ENCODE results near the gene MED10. TPM values are rescaled to one million over a fixed set of nuclear protein-coding genes. Genes with fewer than 3 reads are reported as not detected.

MED10 gene
- polyA plus RNA-seq, 1 donor = 37.1 TPM

DNA sequence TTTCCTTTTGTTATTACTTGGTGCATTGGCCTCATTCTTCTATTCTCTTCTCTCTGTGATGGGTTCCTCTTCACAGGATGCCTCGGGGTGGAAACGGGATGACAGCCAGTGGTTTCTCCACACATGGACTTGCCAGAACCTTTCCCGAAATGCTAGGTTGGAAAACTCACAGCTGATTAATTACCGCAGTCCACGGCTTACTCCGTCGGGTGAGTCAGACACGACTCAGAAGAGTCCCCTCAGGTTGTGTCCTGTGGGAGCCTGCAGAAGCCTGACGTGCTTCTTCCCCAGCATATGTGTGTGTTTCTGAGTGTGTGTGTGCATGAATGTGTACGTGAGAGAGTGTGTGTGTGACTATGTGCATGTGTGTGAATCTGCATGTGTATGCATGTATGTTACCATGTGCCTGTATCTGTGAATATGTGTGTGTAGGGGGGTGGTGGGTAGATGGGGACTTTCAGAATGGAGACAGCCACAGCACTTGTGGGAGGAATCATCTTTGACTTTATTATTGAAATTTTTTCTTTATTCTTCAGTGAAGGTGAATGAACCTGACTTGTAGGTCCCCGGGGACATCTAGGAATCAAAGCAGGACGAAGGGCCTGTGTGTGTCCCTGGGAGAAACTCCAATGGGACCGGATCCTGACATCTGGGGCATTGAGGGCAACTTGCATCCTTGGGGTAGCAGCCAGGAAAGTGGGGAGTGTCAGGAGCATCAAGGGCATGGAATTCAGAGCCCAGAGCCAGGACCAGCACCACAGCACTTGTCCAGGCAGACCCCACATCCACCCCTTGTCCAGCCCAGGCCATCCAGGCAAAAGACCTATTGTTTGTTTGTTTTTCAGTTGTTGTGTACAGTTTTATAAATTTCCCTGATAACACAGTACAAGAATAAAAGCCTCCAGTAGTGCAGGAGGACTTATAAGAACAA is 21.9 kb upstream of the MED10 start:
- no peak for DNase-seq (ENCODE audit: low read depth)

DNA sequence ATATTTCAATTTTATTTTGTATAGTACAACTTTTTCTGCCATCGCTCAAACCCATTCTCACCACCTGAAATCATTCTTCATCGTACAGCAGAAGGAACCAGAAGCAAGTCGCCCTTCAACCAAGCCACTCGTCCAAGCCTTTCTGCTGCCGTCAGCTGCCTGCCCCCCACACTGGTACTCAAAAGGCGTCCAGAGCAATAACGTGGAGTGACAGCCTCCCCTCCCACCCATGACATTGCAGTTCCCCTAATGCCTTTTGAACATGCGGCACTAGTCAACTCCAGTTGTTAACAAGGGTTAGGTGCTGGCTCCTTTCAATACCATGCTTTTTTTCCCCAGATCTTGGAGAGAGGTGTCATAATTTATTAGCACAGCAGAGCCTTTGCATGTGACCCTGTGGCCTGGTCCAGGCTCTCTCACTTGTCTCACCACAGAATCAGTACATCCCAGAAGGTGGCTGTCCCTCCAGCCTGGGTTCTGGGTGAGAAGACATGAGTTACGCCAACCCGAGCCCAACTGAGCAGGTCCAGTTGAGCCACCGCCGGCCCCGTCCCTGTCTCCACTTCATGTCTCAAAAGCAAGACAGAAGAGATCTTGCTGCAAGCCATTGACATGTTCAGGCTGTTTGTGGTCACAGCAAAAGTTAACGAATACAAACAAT is 20.4 kb upstream of the MED10 start:
- DNase-seq (ENCODE audit: low read depth) = no peak

DNA sequence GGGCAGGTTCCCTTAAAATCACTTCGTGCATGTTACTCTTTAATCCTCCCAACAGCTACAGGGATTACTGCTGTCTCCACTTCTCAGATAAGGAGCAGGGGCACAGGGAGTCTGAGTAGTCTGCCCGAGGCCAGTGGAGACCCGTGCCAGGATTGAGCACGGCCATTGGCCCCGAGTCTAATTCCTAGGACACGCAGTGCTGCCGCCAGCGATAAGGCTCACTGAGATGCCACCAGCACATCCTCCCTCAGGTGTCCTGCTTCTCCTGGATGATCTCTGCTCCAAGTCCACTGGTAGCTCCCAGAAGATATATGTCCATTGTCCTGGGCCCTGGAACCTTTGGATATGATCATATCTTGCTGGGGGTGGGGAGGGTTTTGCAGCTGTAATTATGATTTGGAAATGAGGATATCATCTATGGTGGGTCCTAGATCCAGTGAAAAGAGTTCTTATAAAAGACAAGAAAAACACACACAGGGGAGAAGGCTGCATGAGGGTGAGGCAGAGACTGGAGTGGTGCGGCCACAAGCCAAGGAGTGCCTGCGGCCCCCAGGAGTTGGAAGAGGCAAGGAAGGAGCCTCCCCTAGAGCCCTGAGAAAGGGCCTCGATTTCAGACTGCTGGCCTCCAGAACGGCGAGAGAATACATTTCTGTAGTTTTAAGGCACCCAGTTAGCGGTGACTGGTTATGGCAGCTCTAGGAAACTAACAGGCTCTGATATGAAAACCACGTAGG is 19.4 kb upstream of the MED10 start:
- DNase-seq (ENCODE audit: low read depth) = no peak

DNA sequence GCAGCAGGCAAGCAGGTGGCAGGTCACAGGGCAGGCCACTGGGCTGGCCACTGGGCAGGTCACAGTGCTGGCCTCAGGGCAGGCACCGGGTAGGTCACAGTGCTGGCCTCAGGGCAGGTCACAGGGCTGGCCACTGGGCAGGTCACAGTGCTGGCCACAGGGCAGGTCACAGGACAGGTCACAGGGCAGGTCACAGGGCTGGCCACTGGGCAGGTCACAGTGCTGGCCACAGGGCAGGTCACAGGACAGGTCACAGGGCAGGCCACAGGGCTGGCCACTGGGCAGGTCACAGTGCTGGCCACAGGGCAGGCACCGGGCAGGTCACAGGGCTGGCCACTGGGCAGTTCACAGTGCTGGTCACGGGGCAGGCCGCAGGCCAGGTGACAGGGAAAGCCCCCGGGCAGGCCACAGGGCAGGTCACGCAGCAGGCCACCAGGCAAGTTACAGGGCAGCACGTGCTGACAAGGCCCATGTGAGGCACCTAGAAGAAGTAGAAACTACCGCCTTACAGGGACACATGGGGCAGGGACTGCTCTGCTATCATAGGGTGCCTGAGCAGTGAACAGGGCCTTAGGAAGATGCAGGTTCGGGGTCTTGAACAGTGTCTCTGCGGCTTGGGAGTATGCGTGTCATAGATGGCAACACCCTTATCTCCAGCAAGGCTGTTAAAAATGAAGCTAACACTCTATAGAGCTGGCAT is 18.6 kb upstream of the MED10 start:
- DNase-seq (ENCODE audit: low read depth) = no peak

DNA sequence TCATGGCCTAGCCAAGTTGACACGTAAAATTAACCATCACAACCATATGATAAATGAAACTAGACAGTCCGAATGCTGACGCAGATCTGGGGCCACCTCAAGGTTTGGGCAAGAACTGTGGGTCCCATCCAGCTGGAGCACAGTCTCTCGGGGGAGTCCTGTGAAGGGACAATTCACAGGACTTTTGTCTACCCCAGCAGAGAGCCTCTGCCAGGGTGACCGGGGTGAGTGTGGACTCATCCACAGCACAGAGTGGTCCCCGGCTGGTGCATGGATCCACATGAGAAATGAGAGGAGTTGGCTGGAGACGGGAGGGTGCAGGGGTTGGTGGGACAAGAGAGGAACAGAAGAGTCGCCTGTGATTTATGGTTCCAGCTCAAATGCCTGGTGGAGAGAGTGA is 17.7 kb upstream of the MED10 start:
- DNase-seq (ENCODE audit: low read depth) = no peak

DNA sequence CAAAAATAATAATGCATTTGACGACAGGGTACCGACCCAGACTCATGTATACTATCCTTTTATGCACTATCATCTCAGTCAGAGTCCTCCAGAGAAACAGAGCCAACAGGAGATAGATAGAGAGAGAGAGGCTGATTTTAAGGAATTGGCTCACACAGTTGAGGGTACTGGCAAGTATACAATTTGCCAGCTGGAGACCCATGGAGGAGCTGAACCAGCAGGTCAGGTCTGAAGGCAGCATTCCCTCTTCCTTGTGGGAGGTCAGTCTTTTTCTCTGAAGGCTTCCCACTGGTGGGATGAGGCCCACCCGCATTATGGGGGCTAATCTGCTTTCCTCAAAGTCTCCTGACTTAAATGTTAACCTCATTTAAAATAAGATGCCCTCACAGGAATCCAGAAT is 17.3 kb upstream of the MED10 start:
- DNase-seq (ENCODE audit: low read depth) = no peak

DNA sequence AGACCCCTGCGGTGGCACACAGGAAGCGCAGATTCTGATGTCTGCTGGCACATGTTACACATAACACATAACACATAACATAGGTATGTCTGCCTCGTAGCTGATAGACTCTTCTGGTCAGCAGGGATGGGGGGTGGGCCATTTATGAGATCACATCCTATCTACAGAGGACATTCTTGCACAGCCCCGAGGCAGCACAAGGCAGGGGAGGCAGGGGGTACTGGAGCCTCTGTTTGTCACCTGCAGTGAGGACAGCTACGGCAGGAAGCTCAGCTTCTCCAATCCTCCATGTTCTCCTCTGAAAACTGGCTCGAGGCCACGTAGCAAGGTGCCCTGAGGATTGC is 16.7 kb upstream of the MED10 start:
- DNase-seq (ENCODE audit: low read depth) = no peak

DNA sequence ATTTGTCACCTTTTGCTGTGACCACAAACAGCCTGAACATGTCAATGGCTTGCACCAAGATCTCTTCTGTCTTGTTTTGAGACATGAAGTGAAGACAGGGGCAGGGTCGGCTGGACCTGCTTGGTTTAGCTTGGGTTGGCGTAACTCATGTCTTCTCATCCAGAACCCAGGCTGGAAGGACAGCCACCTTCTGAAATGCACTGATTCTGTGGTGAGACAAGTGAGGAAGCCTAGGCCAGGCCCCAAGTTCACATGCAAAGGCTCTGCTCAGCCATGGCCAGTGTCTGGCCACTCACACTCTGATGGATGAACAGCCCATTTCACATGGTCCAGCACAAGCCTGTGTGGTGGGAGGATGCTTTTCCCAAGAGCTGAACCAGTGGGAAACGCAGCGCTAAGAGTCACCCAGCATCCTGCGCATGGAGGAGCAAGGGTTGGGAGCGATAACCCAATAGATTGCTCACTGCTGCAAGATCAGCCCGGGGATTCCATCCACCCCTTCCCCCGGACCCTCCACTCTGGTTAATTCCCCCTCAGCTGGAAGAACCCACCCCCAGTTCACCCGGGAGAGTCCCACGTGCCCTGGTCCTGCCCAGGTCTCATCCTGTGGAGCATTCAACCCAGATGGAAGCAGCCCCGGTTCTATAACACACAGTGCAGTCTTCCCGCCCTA is 16.2 kb upstream of the MED10 start:
- no peak for DNase-seq (ENCODE audit: low read depth)

DNA sequence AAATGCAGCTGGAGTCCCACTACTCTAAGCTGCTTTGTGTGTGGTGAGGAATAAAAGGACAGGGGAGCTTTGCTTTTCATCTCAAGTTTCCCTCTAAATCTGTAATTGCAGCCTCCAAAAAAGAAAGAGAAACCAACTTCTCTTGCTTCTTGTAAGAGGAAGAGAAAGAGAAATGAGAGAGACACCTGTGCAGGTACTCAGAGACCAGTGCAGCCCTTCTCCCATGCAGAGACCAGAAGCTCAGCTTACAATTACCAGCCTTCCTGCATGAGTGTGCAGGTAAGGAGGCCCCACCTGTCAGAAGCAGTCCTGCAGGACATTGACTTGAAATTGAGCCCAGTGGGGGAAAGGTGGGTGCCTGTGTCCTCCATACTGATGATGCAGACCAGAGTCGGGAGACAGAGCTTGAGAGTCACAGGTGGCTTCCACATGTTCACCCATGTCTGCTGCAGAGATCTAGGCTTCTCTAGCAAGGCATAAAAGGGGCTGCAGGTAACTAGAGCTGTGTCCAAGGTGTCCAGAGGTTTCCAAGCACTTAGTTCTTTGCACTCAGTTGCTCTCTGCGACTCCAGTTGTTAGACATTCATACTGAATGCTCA is 15.3 kb upstream of the MED10 start:
- DNase-seq (ENCODE audit: low read depth) = no peak

DNA sequence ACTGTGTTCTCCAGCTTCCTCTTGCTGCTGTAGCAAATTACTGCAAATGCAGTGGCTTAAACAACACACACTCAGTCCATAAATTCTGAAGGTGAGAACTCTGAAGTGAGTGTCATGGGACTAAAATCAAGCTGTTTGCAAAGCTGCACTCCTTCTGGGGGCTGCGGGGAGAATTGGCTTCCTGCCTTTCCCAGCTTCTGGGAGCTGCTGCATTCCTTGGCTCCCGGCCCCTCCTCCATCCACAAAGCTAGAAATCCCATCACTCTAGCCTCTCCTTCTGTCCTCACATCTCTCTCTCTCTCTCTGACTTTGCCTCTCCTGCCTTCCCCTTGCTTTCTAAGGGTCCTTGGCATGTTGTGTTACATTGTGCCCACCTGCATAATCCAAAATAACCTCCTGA is 14.2 kb upstream of the MED10 start:
- DNase-seq (ENCODE audit: low read depth) = no peak

DNA sequence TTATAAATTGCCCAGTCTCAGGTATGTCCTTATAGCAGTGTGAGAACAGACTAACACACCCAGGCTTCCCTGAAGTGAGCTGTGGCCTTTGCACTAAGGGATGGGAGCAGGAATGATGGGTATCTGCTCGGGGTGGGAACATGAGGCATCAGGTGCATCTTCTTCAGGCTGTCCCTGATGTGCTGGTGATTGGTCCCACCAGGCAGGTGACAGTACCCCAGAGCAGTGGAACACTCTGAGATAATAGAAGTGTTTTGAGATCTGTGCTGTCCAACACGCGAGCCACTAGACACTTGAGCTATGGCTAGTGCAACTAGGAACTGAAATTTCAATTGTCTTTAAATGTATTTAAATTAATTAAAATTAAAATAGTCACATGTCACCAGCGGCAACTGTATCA is 12.8 kb upstream of the MED10 start:
- DNase-seq (ENCODE audit: low read depth) = no peak

DNA sequence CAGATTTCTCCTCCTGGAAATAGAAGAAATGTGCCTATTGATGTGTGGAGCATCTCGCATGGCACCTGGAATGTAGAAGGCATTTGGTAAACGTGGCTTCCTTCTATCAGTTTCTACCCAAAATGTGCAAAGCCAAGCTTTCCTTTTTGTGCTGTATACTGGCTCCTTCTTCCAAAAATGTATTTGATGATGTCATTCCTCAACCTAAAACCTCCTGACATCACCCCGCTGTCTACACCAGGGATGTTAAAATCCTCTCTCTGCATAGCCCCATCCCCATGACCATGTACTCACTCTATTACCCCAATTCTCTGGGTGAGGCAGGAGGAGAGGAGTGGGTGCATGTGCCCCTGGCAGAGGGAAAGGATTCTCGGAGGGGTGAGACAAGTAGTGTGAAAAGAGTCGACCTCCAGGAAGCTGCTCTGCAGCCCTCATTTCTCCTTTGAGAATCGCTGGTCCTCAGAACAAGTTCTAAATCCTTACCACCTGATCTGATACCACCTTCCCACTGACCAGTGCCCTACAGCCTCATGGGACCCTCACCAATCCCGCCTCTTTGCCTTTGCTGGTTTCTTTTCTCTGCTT is 11.7 kb upstream of the MED10 start:
- no peak for DNase-seq (ENCODE audit: low read depth)

DNA sequence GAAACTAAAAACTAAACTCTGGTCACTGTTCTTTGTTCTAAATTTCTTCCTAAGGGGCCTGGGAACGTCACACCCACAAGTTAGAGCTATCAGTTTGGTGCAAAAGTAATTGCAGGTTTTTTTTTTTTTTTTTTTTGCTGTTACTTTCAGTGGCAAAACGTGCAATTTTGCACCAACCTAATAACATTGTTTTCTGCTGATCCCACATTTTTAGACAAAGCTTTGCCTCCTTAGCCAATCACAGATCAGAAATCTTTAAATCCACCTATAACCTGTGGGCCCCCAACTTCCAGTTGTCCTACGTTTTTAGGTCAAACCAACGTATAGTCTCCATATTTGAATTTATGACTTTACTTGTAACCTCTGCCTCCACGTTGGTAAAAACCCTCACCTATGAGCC is 11.1 kb upstream of the MED10 start:
- no peak for DNase-seq (ENCODE audit: low read depth)

DNA sequence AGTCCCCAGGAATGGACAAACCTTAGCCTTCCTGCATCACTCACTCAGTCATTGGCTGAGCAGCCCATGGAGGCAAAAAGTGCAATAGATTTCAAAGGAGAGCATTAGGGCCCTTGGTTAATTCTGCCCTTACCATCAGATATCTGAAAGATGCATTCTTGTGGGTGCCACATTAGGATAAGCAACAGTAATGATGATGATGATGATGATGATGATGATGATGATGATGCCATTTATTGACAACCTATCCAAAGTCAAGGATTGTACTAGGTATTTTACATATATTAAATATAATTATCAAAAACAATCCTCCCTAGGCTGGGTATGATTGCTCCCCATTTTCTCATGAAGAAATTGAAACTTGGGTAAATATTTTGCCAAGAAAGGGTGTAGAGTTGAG is 9.6 kb upstream of the MED10 start:
- no peak for DNase-seq (ENCODE audit: low read depth)

DNA sequence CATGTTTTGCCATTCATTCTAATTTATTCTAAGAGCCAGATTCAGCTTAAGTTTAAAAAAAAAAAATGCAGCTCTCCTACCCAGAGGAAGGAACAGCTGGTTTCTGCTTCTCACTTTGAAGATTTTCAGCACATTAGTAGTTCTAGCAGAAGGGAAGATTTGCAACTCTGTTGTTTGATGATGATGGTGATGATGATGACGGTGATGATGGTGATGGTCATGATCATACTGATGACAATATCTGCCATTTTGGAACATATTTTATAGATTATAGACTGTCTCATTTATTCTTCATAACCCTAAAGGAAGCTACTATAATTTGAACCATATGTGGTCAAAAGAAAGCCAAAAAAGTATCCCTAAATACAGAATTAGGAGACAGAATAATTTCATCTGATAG is 7.9 kb upstream of the MED10 start:
- DNase-seq (ENCODE audit: low read depth) = no peak

DNA sequence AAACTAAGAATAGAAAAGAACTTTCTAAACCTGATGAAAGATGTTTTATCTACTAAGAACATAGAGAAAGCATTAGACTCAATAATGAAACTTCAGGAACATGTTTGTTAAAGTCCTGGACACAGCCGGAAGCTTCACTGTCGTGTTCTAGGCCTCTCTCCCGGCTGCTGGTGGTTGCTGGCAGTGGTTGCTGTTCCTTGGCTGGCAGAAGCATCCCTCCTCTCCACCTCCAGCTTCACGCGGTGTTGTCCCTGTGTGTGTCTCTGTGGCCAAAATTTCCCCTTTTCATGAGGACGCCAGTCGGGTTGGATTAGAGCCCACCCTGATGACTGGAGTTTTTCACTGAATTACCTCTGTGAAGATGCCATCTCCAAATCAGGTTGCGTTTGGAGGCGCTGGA is 6.5 kb upstream of the MED10 start:
- no peak for DNase-seq (ENCODE audit: low read depth)

DNA sequence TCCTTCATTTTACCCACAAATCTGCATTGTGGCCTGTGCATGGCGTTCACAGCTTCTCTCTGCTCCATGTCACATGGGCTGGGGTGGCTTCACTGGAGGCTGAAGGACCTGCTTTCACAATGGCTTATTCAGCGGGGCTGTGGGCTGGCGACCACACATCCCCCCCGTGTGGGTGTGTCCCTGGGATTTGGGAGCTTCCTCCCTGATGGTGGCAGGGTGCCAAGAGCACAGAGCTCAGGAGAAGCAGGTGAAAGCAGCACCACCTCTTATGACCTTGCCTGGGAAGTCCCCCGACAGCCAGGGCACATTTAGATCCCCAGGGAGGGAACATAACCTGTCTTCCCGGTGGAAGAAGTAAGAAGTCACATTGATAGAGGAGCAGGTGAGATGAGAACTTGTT is 5.0 kb upstream of the MED10 start:
- DNase-seq (ENCODE audit: low read depth) = no peak

DNA sequence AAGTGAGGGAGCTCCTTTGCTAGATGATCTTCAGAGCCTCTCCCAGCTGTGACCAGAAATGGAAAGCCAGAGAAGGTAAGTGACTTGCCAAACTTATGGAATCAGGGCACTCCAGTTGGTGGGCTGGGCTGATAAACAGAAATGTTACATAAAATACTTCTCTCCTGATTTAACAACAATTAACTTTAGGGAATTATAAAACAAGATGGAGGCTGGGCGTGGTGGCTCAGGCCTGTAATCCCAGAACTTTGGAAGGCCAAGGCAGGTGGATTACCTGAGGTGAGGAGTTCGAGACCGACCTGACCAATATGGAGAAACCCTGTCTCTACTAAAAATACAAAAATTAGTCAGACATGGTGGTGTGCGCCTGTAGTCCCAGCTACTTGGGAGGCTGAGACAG is 899 bp upstream of the MED10 start:
- DNase-seq (ENCODE audit: low read depth) = no peak

DNA sequence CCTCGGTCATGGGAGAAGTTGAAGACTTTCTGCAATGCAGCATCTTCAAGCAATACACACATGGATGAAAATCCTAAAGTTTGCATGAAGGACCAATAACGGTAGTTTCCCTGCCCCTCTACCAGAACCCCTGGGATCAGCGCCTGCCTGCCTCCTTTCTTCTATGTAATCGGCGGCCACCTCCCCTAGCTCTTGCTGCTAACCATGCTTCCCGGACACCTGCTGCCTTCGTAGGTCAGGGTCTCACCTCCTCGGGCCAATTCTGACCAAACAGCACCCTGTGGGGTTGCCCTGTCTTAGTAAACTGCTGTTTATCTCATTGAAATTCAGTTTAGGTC is 388 bp upstream of the MED10 start:
- no peak for DNase-seq (ENCODE audit: low read depth)

DNA sequence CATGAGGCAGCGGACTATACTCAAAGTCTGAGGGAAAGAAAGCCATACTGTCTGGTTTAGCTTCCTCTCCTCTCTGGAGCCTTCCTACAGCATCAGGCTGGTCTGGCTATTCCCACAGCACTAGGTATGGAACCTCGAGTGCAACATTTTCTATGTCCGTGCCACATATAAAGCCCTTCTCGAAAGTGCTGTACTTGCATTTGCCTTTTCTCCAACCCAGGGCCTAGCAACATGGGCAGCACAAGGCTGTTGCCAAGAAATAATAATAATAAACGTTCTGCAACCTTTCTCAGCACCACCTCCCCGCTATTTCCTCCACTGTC is 804 bp downstream of the MED10 start:
- no peak for DNase-seq (ENCODE audit: low read depth)

DNA sequence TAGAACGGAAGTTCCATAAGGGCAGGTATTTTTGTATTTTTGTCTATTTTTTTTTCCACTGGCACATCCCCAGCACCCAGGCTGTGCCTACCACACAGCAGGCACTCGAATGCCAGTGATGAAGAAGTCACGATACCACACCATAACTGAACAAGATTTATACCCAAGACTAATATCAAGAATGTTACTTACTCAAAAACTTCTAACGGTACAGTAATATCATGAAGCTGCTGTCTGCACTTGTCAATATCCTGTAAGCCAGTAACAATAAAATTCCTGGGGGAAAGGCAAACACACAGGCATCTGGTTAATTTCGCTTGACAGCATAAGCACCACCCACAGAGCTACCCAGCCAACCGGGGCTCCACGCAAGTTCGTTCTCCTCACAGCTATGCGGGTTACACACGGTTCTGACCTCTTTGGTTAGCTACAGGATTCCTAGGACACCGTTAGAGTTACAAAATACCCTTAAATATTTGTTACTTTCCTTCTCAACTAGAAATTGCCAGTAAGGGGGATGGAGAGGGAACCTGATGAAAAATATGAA is 1.3 kb downstream of the MED10 start:
- DNase-seq (ENCODE audit: low read depth) = no peak
